NCI-H1105 treated with DMSO at 0.1 percent for 48 hours (cell line): ENCODE measurements around the gene PRRX2.
"Not testable (repeated sequence)": the region's sequence is repeated elsewhere in the genome, so short reads cannot be mapped to it uniquely, and the experiment has no call there.

Experiments used
- DNase-seq: peaks from one replicate; lab custom pipeline; 2025; lab: John Stamatoyannopoulos, UW

PRRX2 gene

DNA sequence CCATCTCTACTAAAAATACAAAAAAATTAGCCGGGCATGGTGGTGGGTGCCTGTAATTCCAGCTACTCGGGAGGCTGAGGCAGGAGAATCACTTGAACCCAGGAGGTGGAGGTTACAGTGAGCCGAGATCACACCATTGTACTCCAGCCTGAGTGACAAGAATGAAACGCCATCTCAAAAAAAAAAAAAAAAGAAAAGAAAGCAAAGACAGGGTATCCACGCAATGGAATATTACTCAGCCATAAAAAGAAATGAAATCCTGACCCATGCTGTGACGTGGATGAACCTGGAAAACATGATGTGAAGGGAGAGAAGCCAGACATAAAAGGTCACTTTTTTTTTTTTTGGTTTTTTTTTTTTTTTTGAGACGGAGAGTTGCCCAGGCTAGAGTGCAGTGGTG is 95.3 kb downstream of the PRRX2 start:
- not testable (repeated sequence) for DNase-seq

GRCh38 chr9:129761293-129761900 is 96.0 kb downstream of the PRRX2 start:
- DNase-seq: no peak

DNA sequence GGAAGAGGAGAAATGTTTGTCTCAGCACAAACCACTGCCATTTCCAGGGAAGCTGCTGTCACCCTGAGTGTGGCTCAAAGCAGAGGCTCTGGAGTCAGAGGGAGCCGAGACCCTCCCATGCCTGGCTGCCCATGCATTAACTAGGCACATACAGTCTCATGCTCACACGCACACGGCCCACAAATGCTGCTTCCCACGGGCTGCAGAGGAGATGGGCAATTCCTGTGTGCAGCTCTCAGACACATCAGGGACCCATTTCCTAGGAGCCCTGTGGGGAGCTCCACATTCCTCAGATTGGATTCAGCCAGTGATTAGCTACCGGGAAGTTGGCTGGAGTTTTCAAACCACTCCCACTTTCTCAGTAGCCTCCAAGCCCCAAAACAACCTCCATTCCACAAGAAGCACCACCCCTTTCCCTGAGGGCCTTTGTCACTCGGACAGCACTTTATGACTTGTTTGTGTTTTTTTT is 96.5 kb downstream of the PRRX2 start:
- DNase-seq: no peak

DNA sequence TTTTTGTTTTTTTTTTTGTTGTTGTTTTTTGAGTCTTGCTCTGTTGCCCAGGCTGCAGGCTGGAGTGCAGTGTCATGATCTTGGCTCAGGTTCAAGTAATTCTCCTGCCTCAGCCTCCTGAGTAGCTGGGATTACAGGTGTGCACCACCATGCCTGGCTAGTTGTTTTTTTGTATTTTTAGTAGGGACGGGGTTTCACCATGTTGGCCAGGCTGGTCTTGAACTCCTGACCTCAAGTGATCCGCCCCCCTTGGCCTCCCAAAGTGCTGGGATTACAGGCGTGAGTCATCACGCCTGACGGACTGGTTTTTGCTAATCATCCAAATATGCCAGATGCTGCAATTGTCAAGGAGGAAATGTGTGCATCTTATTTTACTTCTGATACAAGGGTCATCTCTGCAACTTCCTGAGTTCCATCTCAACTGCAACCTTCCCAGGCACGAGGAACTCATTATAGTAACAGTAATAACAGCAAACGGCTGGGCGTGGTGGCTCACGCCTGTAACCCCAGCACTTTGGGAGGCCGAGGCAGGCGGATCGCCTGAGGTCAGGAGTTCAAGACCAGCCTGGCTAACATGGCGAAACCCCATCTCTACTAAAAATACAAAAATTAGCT is 97.0 kb downstream of the PRRX2 start:
- DNase-seq: not testable (repeated sequence)

GRCh38 chr9:129762985-129763926 is 97.8 kb downstream of the PRRX2 start:
- no peak for DNase-seq

GRCh38 chr9:129765764-129766317 is 100.4 kb downstream of the PRRX2 start:
- no peak for DNase-seq

GRCh38 chr9:129768486-129768885 is 103.0 kb downstream of the PRRX2 start:
- no peak for DNase-seq

DNA sequence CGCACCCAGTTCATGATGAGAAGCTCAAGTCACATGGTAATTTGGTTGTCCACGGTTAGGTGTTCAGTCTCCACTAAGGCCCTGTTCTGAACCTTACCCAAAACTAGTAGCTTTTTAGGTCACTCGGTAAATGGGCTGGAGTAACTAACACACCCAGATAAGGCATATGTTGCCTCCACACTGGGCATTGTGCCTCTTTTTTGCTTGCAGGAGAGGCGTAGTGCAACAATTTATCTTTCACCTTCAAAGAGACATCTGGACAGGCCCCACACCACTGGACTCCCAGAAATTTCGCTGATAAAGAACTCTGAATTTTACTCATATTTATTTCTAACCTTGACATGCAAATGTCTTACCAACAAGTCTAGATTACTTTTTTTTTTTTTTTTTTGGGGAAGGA is 104.2 kb downstream of the PRRX2 start:
- DNase-seq: no peak

DNA sequence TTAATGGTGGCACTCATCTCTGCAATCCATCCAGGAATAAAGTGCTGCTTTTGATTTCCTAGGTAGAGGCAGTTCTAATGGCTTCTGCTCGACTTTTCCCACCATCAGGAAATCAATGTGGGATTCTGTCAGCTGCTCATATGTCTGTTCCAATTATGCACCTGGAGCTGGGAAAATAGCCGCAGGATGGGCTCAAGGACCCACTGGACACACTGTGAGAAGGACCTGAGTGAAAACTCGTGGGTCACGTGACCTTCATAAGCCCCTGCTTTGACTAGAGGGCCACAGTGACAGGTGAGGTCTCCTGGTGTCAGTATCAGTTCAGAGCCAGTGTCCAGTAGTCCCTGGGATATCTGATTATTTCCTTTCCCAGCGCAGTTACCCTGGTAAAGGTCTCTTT is 105.3 kb downstream of the PRRX2 start:
- DNase-seq: no peak
